Mesothelial cell of epicardium (in vitro differentiated cells): ENCODE measurements around the gene DPP6. TPM values are rescaled to one million over a fixed set of nuclear protein-coding genes. Genes with fewer than 3 reads are reported as not detected.

Experiments
- DNase-seq, 2 experiments: peaks; one replicate each; pipeline ENCODE4 v3.0.0; 2021; ENCODE audit warnings: low spot score in 2 of 2; ENCODE audit not compliant: unreplicated experiment in 2 of 2
- H3K27ac Mint-ChIP-seq: 2 replicates; pipeline ENCODE4 v1.8.0; 2021; ENCODE audit warnings: mixed read lengths
- H3K27me3 Mint-ChIP-seq: 2 replicates; pipeline ENCODE4 v1.8.0; 2021; ENCODE audit warnings: low read depth, mixed read lengths
- H3K36me3 Mint-ChIP-seq: 2 replicates; pipeline ENCODE4 v1.8.0; 2021; ENCODE audit warnings: mixed read lengths
- H3K4me1 Mint-ChIP-seq: 2 replicates; pipeline ENCODE4 v1.8.0; 2021; ENCODE audit warnings: mixed read lengths
- H3K4me3 Mint-ChIP-seq: 2 replicates; pipeline ENCODE4 v1.8.0; 2021; ENCODE audit warnings: mild to moderate bottlenecking, moderate library complexity, mixed read lengths
- H3K9me3 Mint-ChIP-seq: 2 replicates; pipeline ENCODE4 v1.8.0; 2021; ENCODE audit warnings: mixed read lengths
- CTCF ChIP-seq: fragments of 200-600 bp; sonication (generic); IDR thresholded peaks from one replicate; pipeline ENCODE4 v1.5.0; 2021; ENCODE audit warnings: antibody characterized with exemption; ENCODE audit not compliant: unreplicated experiment
- total RNA-seq: library from RNA; stranded (reverse); gene quantifications from 3 replicates; pipeline ENCODE4 v1.2.1, GENCODE V29; 2021

Gene DPP6
- total RNA-seq, 1 donor from 2014 or later = 0.09 TPM

- TF ChIP-seq CTCF = no peak
- peaks cover 2% of the 10 kb centered on the region for H3K27me3 Mint-ChIP-seq
- no peaks in the 10 kb centered on the region for H3K9me3 Mint-ChIP-seq
- DNase-seq = no peak
- H3K4me1 Mint-ChIP-seq = no peaks in the 10 kb centered on the region
- H3K4me3 Mint-ChIP-seq = no peak overlapping the region
- H3K27ac Mint-ChIP-seq = no peak overlapping the region
- H3K36me3 Mint-ChIP-seq = no peaks in the 10 kb centered on the region
These were observed 540.2 kb downstream of the DPP6 start for GRCh38 chr7:154592388-154592787.

- peaks cover 2% of the 10 kb centered on the region for H3K27me3 Mint-ChIP-seq
- DNase-seq = no peak
- H3K9me3 Mint-ChIP-seq = no peaks in the 10 kb centered on the region
- TF ChIP-seq CTCF = no peak
- no peak overlapping the region for H3K4me3 Mint-ChIP-seq
- H3K4me1 Mint-ChIP-seq = no peaks in the 10 kb centered on the region
- no peak overlapping the region for H3K27ac Mint-ChIP-seq
- no peaks in the 10 kb centered on the region for H3K36me3 Mint-ChIP-seq
These were observed 546.2 kb downstream of the DPP6 start for GRCh38 chr7:154598396-154598795.

GRCh38 chr7:154598864-154599263 is 546.7 kb downstream of the DPP6 start:
- no peak for DNase-seq
- H3K27me3 Mint-ChIP-seq = peaks cover 2% of the 10 kb centered on the region
- TF ChIP-seq CTCF = no peak
- no peak overlapping the region for H3K27ac Mint-ChIP-seq
- H3K4me1 Mint-ChIP-seq = no peaks in the 10 kb centered on the region
- no peaks in the 10 kb centered on the region for H3K9me3 Mint-ChIP-seq
- no peak overlapping the region for H3K4me3 Mint-ChIP-seq
- H3K36me3 Mint-ChIP-seq = no peaks in the 10 kb centered on the region

- no peaks in the 10 kb centered on the region for H3K9me3 Mint-ChIP-seq
- no peaks in the 10 kb centered on the region for H3K4me1 Mint-ChIP-seq
- no peak overlapping the region for H3K4me3 Mint-ChIP-seq
These were observed 558.7 kb downstream of the DPP6 start for GRCh38 chr7:154610903-154611302.

GRCh38 chr7:154613811-154614210 is 561.6 kb downstream of the DPP6 start:
- Mint-ChIP-seq H3K27me3 (peaks cover 2% of the 10 kb centered on the region), H3K4me3 (no peak overlapping the region), H3K9me3 (no peaks in the 10 kb centered on the region), H3K27ac (no peak overlapping the region), H3K36me3 (no peaks in the 10 kb centered on the region), H3K4me1 (no peaks in the 10 kb centered on the region)
- no peak for TF ChIP-seq CTCF
- DNase-seq = no peak

More at GRCh38 chr7:154610903-154611302, 558.7 kb downstream of the DPP6 start:
- no peak for DNase-seq
- H3K36me3 Mint-ChIP-seq = no peaks in the 10 kb centered on the region
- no peak for TF ChIP-seq CTCF
- no peak overlapping the region for H3K27ac Mint-ChIP-seq
- peaks cover 2% of the 10 kb centered on the region for H3K27me3 Mint-ChIP-seq

GRCh38 chr7:154620141-154620755 is 568.0 kb downstream of the DPP6 start:
- no peaks in the 10 kb centered on the region for H3K4me1 Mint-ChIP-seq
- H3K27ac Mint-ChIP-seq = no peak overlapping the region
- no peak for DNase-seq
- no peaks in the 10 kb centered on the region for H3K9me3 Mint-ChIP-seq
- H3K27me3 Mint-ChIP-seq = peaks cover 1% of the 10 kb centered on the region
- no peak for TF ChIP-seq CTCF
- no peaks in the 10 kb centered on the region for H3K36me3 Mint-ChIP-seq
- no peak overlapping the region for H3K4me3 Mint-ChIP-seq
